Hepatic stellate cell (primary cell): Measurements from ENCODE around the gene ACTR6.

ENCODE experiments used
- DNase-seq: peaks from one replicate; pipeline ENCODE4 v3.0.0; 2011; ENCODE audit warnings: low spot score

Gene ACTR6

GRCh38 chr12:100266835-100267602, 66.4 kb downstream of the ACTR6 start, which contains the start of the genes DEPDC4 and SCYL2:
Gene DEPDC4, minus strand, starts transcription at chr12:100267079. Its CDS starts 3 bp downstream, at chr12:100267076.
Gene SCYL2, plus strand, starts transcription at chr12:100267177. Its CDS starts 15,794 bp downstream, at chr12:100282971.
- peak; percentile 88 for DNase-seq

GRCh38 chr12:100267603-100268281, 67.1 kb downstream of the ACTR6 start:
- DNase-seq = no peak

- no peak for DNase-seq
Measured at GRCh38 chr12:100268835-100269564, 68.4 kb downstream of the ACTR6 start.

- no peak for DNase-seq
Measured at GRCh38 chr12:100273782-100274181, 73.2 kb downstream of the ACTR6 start.
